ENCODE results near the gene HS2ST1.

Gene HS2ST1

DNA sequence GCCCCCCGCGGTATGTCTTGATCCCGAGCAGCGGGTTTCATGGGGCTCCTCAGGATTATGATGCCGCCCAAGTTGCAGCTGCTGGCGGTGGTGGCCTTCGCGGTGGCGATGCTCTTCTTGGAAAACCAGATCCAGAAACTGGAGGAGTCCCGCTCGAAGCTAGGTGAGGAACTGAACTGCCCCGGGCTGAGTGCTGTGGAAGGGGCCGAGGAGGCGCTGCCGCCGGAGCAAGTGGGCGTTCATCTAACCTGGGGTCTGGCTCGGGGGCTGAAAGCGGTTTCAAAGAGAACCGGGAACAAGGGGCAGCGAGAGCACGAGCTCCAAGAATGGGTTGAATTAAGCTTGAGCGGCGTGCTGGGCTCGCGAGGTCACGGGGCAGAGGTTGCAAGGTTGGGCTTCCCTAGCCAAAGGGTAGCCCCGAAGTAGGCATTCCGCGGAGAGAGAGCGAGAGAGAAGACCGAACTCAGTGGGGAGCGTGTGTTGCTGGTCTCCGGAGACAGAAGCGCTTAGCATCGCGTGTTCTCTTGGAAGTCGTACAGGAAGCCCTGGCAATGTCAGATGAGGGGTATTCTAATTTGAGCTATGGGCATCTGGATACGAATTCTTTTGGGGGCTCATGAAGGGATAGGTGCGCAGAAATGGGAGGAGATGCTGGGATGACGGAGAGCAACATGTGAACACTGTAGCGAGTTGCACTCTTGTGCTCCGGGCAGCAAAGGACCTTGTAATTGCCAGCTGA lies 732 bp downstream of the HS2ST1 start (continued):
- TF ChIP-seq ZNF132 (tag by site-specific recombination; IDR thresholded peaks at IDR 0.05; ENCODE audit: borderline replicate concordance) (no peak), ZBTB21 (tag by site-specific recombination; IDR thresholded peaks at IDR 0.05) (no peak), ZNF521 (tag by site-specific recombination; IDR thresholded peaks at IDR 0.05) (no peak), ZNF394 (tag by site-specific recombination; IDR thresholded peaks at IDR 0.05; ENCODE audit: borderline replicate concordance) (no peak), BCL11A (tag by site-specific recombination; IDR thresholded peaks at IDR 0.05; ENCODE audit: low read depth) (no peak), HOXD13 (CRISPR knock-in tag; IDR thresholded peaks at IDR 0.05; ENCODE audit: borderline replicate concordance) (no peak), ZNF223 (tag by site-specific recombination; IDR thresholded peaks at IDR 0.05) (no peak), YY1 (tag by site-specific recombination; IDR thresholded peaks at IDR 0.05) (no peak), ZNF341 (tag by site-specific recombination; IDR thresholded peaks at IDR 0.05; ENCODE audit: low read depth) (peak; percentile 58; the same call in 1 of the 2 replicates), ZEB2 (tag by site-specific recombination; IDR thresholded peaks at IDR 0.05) (no peak), ZNF48 (tag by site-specific recombination; IDR thresholded peaks at IDR 0.05) (no peak), ZBTB49 (tag by site-specific recombination; IDR thresholded peaks at IDR 0.05; ENCODE audit: low read depth) (no peak), ZNF530 (tag by site-specific recombination; IDR thresholded peaks at IDR 0.05; ENCODE audit: low read depth) (no peak), ZNF140 (tag by site-specific recombination; IDR thresholded peaks at IDR 0.05) (no peak), ZFP37 (tag by site-specific recombination; IDR thresholded peaks at IDR 0.05) (0 out of 2 replicates have a peak, but pooled peaks have one; percentile 40), ZNF596 (tag by site-specific recombination; IDR thresholded peaks at IDR 0.05) (peak; percentile 64; the same call in 1 of the 2 replicates), ZNF169 (tag by site-specific recombination; IDR thresholded peaks at IDR 0.05) (no peak), ZBTB10 (tag by site-specific recombination; IDR thresholded peaks at IDR 0.05) (no peak), ZNF488 (tag by site-specific recombination; IDR thresholded peaks at IDR 0.05) (no peak), ZNF830 (tag by site-specific recombination; IDR thresholded peaks at IDR 0.05; ENCODE audit: low read depth) (no peak), SCRT2 (tag by site-specific recombination; IDR thresholded peaks at IDR 0.05) (peak; percentile 98), HOXC10 (CRISPR knock-in tag; IDR thresholded peaks at IDR 0.05) (no peak)
- TF ChIP-seq, protein P1, sequence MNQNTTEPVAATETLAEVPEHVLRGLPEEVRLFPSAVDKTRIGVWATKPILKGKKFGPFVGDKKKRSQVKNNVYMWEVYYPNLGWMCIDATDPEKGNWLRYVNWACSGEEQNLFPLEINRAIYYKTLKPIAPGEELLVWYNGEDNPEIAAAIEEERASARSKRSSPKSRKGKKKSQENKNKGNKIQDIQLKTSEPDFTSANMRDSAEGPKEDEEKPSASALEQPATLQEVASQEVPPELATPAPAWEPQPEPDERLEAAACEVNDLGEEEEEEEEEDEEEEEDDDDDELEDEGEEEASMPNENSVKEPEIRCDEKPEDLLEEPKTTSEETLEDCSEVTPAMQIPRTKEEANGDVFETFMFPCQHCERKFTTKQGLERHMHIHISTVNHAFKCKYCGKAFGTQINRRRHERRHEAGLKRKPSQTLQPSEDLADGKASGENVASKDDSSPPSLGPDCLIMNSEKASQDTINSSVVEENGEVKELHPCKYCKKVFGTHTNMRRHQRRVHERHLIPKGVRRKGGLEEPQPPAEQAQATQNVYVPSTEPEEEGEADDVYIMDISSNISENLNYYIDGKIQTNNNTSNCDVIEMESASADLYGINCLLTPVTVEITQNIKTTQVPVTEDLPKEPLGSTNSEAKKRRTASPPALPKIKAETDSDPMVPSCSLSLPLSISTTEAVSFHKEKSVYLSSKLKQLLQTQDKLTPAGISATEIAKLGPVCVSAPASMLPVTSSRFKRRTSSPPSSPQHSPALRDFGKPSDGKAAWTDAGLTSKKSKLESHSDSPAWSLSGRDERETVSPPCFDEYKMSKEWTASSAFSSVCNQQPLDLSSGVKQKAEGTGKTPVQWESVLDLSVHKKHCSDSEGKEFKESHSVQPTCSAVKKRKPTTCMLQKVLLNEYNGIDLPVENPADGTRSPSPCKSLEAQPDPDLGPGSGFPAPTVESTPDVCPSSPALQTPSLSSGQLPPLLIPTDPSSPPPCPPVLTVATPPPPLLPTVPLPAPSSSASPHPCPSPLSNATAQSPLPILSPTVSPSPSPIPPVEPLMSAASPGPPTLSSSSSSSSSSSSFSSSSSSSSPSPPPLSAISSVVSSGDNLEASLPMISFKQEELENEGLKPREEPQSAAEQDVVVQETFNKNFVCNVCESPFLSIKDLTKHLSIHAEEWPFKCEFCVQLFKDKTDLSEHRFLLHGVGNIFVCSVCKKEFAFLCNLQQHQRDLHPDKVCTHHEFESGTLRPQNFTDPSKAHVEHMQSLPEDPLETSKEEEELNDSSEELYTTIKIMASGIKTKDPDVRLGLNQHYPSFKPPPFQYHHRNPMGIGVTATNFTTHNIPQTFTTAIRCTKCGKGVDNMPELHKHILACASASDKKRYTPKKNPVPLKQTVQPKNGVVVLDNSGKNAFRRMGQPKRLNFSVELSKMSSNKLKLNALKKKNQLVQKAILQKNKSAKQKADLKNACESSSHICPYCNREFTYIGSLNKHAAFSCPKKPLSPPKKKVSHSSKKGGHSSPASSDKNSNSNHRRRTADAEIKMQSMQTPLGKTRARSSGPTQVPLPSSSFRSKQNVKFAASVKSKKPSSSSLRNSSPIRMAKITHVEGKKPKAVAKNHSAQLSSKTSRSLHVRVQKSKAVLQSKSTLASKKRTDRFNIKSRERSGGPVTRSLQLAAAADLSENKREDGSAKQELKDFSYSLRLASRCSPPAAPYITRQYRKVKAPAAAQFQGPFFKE (tag by site-specific recombination; IDR thresholded peaks at IDR 0.05; ENCODE audit: borderline replicate concordance) = no peak
- TF ChIP-seq, protein P2, sequence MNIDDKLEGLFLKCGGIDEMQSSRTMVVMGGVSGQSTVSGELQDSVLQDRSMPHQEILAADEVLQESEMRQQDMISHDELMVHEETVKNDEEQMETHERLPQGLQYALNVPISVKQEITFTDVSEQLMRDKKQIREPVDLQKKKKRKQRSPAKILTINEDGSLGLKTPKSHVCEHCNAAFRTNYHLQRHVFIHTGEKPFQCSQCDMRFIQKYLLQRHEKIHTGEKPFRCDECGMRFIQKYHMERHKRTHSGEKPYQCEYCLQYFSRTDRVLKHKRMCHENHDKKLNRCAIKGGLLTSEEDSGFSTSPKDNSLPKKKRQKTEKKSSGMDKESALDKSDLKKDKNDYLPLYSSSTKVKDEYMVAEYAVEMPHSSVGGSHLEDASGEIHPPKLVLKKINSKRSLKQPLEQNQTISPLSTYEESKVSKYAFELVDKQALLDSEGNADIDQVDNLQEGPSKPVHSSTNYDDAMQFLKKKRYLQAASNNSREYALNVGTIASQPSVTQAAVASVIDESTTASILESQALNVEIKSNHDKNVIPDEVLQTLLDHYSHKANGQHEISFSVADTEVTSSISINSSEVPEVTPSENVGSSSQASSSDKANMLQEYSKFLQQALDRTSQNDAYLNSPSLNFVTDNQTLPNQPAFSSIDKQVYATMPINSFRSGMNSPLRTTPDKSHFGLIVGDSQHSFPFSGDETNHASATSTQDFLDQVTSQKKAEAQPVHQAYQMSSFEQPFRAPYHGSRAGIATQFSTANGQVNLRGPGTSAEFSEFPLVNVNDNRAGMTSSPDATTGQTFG (tag by site-specific recombination; IDR thresholded peaks at IDR 0.05; ENCODE audit: borderline replicate concordance) = no peak
- TF ChIP-seq, protein P3, sequence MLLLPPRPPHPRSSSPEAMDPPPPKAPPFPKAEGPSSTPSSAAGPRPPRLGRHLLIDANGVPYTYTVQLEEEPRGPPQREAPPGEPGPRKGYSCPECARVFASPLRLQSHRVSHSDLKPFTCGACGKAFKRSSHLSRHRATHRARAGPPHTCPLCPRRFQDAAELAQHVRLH (tag by site-specific recombination; IDR thresholded peaks at IDR 0.05) = no peak
